ENCODE results near the gene EPN3.

The EPN3 gene

GRCh38 chr17:50505591-50506130, 26.9 kb upstream of the EPN3 start:
- TF ChIP-seq, protein P1, sequence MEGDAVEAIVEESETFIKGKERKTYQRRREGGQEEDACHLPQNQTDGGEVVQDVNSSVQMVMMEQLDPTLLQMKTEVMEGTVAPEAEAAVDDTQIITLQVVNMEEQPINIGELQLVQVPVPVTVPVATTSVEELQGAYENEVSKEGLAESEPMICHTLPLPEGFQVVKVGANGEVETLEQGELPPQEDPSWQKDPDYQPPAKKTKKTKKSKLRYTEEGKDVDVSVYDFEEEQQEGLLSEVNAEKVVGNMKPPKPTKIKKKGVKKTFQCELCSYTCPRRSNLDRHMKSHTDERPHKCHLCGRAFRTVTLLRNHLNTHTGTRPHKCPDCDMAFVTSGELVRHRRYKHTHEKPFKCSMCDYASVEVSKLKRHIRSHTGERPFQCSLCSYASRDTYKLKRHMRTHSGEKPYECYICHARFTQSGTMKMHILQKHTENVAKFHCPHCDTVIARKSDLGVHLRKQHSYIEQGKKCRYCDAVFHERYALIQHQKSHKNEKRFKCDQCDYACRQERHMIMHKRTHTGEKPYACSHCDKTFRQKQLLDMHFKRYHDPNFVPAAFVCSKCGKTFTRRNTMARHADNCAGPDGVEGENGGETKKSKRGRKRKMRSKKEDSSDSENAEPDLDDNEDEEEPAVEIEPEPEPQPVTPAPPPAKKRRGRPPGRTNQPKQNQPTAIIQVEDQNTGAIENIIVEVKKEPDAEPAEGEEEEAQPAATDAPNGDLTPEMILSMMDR (IDR thresholded peaks at IDR 0.05; ENCODE audit: unreplicated experiment in 3 of 3) = no peak
- H3K4me3 Mint-ChIP-seq = peak overlapping the region in 2 of 3 experiments; percentile 20 to 24
- no peaks in the 10 kb centered on the region for H3K9me3 Mint-ChIP-seq
- no peaks in the 10 kb centered on the region for H3K36me3 Mint-ChIP-seq (ENCODE audit: low read depth)
- H3K4me1 Mint-ChIP-seq = peaks cover 29% of the 10 kb centered on the region
- peaks cover 13% of the 10 kb centered on the region for H3K27me3 Mint-ChIP-seq (ENCODE audit: low read depth)
- H3K27ac Mint-ChIP-seq = no peak overlapping the region

- H3K27ac Mint-ChIP-seq = no peak overlapping the region
- peaks cover 13% of the 10 kb centered on the region for H3K27me3 Mint-ChIP-seq (ENCODE audit: low read depth)
- no peaks in the 10 kb centered on the region for H3K9me3 Mint-ChIP-seq
- peak overlapping the region in 2 of 3 experiments; percentile 57 to 73 for H3K4me3 Mint-ChIP-seq
- H3K4me1 Mint-ChIP-seq = peaks cover 35% of the 10 kb centered on the region
- TF ChIP-seq, protein P1 (IDR thresholded peaks at IDR 0.05; ENCODE audit: unreplicated experiment in 3 of 3) = no peak
- no peaks in the 10 kb centered on the region for H3K36me3 Mint-ChIP-seq (ENCODE audit: low read depth)
These were observed 26.2 kb upstream of the EPN3 start for GRCh38 chr17:50506298-50506697.

DNA sequence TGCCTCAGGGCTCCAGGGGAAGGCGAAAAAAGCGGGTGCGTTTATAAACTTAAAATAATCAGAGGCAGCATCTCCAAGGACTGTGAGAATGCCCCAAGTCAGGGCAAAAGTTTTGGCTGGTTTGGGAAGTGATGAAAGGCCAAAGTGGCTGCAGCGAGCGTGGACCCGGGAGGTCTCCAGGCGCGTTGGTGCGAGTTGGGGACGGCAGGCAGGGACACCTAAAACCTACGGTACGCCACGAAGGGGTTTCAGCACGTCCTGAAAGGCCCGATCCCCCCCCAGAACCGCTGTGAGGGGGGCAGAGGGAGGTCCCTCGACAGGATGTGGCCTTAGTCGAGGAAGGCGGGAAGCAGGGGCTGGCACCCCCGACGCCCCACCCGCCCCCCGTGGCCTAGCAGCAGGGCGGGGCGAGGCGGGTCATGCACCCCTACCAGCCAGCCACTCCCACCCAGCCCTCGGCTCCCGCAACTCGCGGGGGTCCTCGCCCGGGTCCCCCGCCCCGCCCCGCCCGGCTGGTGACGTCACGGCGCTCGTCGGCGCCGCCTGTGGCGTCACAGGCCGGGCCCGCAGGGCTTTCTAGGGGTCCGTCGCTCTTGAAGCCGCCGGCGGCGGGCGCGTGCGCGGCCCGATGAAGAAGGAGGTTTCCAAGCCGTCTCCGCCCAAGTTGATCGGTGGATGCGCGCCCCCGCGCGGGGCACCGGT, 24.5 kb upstream of the EPN3 start, which contains the start of gene MYCBPAP:
TSS of gene MYCBPAP (plus strand) at position 569 of the 702 bp plus-strand sequence. CDS start 236 bp downstream, outside the sequence.
- TF ChIP-seq, protein P1 (IDR thresholded peaks at IDR 0.05; ENCODE audit: unreplicated experiment in 3 of 3) = peak in 1 of 3 experiments; percentile 15
- Mint-ChIP-seq H3K4me3 (peak within 1 kb of the TSS; percentile 86 to 91 (median 89)), H3K9me3 (no peaks in the 10 kb centered on the region), H3K36me3 (ENCODE audit: low read depth) (no peaks in the 10 kb centered on the region), H3K27ac (peak within 1 kb of the TSS; percentile 90 to 96 (median 92)), H3K27me3 (ENCODE audit: low read depth) (peaks cover 10% of the 10 kb centered on the region), H3K4me1 (peaks cover 34% of the 10 kb centered on the region)

DNA sequence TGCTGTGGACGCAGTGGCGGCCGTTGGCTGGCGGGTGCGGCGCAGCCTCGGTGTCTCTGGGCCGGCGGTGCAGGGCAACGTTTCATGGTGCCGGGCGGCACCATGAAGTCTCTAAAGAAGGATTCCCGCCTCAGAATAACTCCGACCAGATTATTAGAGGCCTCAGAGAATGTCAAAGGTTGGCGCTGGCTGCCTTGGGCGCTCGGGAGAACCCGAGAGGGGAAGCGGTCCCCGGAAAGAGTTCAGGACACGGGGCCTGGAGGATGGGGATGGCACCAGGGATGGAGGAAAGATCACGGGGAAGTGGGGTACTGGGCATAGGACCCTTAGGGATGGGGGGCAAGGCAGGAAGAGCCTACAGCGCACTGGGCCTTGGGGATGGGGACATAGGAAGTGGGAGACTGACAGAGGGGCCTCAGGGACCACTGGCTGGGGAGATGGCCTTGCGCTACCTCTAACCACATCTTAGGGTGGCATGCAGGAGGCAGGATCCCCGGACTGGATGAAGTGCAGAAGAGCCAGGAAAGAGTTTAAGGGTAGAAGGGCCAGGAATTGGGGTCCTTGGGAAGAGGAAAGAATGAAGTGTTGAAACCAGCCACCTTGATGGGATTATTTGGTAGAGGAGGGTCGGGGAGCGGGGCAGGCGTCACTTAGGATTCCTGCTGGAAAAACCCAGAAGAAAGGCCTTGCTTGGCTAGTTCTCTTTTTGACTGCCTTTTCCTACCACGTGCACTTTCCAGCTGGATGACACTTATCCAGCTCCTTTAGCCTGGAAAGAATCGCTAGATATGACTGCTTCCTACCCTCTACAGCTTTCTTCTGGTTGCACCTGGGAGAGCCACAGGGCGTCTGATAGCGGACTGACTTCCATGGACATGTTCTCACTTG, 23.7 kb upstream of the EPN3 start:
- Mint-ChIP-seq H3K9me3 (no peaks in the 10 kb centered on the region), H3K36me3 (ENCODE audit: low read depth) (no peaks in the 10 kb centered on the region), H3K4me1 (peaks cover 35% of the 10 kb centered on the region), H3K4me3 (peak overlapping the region; percentile 84 to 90 (median 88)), H3K27ac (peak overlapping the region; percentile 75 to 88 (median 77)), H3K27me3 (ENCODE audit: low read depth) (peaks cover 6% of the 10 kb centered on the region)
- TF ChIP-seq, protein P1 (IDR thresholded peaks at IDR 0.05; ENCODE audit: unreplicated experiment in 3 of 3) = no peak

DNA sequence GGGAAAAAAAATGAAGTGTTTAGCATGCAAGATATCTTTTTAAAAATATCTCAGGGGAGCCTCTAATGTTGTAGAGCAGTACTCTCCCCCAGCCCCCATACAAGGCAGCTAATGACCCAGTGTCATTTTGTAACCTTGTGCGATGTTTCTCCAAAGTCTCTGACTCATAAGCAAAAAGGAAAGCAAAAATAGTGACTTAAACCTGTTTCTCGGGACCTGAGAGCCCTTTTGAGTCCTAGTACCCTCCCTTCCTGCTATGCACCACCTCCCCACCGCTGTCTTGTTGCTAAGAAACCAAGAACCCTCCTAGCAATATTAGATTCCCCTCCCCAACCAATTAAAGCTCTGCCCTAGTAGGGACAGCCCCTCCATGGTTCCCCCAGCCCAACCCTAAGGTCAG, 21.5 kb upstream of the EPN3 start:
- no peaks in the 10 kb centered on the region for H3K36me3 Mint-ChIP-seq (ENCODE audit: low read depth)
- peak overlapping the region; percentile 10 to 36 (median 33) for H3K27ac Mint-ChIP-seq
- peaks cover 45% of the 10 kb centered on the region for H3K4me1 Mint-ChIP-seq
- peaks cover 5% of the 10 kb centered on the region for H3K27me3 Mint-ChIP-seq (ENCODE audit: low read depth)
- H3K9me3 Mint-ChIP-seq = no peaks in the 10 kb centered on the region
- TF ChIP-seq, protein P1 (IDR thresholded peaks at IDR 0.05; ENCODE audit: unreplicated experiment in 3 of 3) = no peak
- H3K4me3 Mint-ChIP-seq = no peak overlapping the region
